GM12872 (cell line): ENCODE results near the gene ANKS1A.

ENCODE experiments used
- TF ChIP-seq, protein P1 (sequence below): IDR thresholded peaks from 3 replicates; pipeline ENCODE4 v1.5.1; 2011; ENCODE audit warnings: low read depth, mild to moderate bottlenecking, low read length, moderate library complexity; ENCODE audit not compliant: insufficient read depth

ANKS1A gene

DNA sequence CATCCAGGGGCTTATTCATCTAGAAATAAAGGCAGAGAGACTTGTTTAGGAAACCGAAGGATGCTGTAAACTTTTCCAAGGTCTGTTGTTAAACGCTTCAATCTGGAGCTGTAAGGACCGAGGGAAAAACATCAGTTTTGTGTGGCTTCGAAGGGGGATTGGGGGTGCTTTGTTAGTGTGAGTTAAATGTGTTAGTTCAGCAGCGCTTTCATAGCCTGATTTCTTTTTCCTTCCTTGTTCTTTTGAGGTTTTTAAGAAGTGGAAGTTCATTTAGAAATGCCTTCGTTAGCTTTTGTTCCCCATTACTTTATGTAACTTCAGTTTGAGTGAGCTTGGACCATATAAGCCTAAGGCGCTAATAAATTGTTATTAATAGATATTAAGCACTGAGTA, 1.5 kb downstream of the ANKS1A start:
- TF ChIP-seq, protein P1, sequence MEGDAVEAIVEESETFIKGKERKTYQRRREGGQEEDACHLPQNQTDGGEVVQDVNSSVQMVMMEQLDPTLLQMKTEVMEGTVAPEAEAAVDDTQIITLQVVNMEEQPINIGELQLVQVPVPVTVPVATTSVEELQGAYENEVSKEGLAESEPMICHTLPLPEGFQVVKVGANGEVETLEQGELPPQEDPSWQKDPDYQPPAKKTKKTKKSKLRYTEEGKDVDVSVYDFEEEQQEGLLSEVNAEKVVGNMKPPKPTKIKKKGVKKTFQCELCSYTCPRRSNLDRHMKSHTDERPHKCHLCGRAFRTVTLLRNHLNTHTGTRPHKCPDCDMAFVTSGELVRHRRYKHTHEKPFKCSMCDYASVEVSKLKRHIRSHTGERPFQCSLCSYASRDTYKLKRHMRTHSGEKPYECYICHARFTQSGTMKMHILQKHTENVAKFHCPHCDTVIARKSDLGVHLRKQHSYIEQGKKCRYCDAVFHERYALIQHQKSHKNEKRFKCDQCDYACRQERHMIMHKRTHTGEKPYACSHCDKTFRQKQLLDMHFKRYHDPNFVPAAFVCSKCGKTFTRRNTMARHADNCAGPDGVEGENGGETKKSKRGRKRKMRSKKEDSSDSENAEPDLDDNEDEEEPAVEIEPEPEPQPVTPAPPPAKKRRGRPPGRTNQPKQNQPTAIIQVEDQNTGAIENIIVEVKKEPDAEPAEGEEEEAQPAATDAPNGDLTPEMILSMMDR, result no peak

DNA sequence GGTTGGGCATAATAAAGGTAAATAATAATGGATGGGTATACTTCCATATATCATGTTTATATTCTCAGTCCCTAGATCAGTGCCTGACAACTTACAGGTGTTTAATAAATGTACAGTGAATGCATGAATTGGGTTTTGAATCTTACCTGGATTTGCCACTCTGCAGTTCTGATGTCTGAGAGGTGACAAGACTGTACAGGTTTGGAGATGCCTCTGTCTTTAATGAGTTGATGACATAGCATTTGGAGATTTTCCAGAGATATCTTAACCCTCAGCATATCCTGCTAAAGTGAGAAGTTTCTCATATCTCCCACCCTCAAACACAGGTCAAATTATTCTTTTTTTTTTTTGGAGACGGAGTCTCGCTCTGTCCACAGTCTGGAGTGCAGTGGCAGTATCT, 2.2 kb downstream of the ANKS1A start:
- TF ChIP-seq, protein P1, result no peak

DNA sequence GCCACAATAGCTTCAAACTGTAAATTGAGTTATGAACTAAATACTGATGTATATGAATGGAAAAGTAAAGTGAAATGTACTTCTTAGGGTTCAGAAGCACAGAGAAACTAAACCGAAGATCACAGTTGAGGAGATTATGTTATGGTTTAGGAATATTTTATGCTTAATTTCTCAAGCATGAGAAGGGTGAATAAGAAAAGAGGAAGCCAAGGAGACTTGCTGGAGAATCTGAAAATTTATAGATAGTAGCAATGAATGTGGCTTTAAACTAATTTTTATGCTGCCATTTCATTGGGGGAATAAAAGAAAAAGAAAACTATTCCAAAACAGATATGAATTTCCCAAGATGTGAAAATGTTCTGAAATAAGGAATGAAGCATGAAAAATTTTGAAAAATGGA, 5.6 kb downstream of the ANKS1A start:
- TF ChIP-seq, protein P1, result no peak

DNA sequence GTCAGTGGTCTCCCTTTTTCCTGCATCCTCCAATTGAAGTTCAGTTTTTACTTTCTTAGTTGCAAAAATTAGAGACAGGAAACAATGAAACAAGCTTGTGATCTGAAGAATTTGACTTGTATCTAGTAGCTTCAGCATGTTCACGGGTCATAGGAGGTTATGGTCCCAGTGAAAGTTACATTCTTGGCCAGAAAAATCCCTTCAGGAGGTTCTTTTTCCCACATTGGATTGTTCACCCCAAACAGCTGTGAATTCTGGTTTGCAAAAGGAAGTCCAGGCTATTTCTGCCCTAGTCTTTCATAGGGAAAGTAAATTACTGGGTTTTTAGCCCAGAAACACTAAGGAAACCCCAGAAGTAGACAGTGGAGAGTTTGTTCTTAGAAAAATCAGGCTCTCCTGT, 8.1 kb downstream of the ANKS1A start:
- TF ChIP-seq, protein P1, result no peak

DNA sequence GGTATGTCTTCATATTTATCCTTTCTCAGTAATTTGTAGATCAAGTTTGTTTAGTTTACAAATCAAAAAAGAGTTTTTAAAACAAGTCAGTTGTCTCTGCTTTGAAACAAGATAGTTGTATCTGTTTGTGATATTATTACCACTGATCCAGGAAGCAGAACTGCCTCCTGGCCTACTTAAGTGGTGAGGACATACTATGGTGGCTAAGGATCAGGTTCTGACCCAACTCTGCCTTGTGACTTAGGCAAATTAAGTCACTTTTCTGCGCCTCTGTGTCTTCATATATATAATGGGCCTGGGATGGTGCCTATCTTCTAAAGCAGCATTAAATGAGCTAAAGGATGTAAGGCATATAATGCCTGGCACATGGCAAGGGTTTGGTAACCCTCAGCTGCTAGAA, 8.7 kb downstream of the ANKS1A start:
- TF ChIP-seq, protein P1, result no peak

DNA sequence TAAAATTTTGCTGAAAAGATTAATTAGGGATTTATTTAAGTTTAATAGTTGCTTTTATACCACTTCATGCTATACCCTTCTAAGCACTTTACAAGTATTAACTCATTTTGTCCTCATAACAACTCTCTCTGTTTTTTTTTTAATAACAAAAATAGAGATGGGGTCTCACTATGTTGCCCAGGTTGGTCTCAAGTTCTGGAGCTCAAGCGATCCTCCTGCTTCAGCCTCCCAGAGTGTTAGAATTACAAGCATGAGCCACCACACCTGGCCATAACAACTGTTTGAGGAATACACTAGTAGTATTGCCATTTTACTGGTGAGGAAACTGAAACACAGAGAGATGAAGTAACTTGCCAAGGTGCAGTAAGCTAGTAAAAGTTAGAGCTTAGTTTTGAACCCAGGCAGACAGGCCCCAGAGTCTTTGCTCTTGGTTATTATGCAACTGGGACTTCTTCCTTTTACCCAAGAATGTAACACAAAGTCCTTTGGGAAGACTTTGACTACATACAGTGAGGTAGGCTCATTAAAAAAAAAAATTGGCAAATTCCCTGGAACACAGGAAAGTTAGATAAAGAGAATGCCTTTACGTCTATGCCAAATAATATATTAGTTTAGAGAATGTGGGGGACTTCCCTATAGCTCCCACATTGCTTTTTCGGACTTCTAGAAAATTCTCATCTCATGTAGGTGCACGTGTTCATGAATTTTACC, 11.4 kb downstream of the ANKS1A start:
- TF ChIP-seq, protein P1, result no peak

DNA sequence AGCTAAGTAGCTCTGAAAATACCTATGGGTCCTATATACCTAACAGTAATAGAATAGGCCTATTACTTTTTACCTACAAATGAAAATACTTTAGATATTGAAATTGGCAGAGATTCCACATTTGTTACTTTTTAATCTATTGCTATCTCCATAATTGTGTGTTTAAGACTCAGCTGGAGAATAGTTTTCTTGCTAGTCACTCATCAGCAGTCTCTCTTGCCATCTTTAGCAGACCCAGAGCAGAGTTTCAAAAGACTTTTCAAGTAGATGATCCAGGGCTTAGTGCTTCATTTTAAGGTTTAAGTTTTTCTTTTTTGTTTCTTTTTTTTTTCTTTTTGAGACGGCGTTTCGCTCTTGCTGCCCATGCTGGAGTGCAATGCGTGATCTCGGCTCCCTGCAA, 12.9 kb downstream of the ANKS1A start:
- TF ChIP-seq, protein P1, result no peak
